GM23338 (cell line): ENCODE data around the gene CCDC6. TPM values are rescaled to one million over a fixed set of nuclear protein-coding genes. Genes with fewer than 3 reads are reported as not detected.

ENCODE experiments used
- ATAC-seq: fragments of 200-7000 bp; cut with Tn5 transposase; 3 replicates; pipeline ENCODE4 v1.9.1; 2020
- DNase-seq: peaks from one replicate; pipeline ENCODE4 v3.0.0-alpha.2; 2015; ENCODE audit warnings: low spot score
- H2AFZ ChIP-seq: fragments of 200-600 bp; sonication (generic); 2 replicates; pipeline ENCODE4 v1.8.0; 2016; ENCODE audit warnings: antibody characterized with exemption, mild to moderate bottlenecking, moderate library complexity
- H3F3A ChIP-seq: fragments of 200-600 bp; sonication (generic); replicated peaks from 2 replicates; pipeline ENCODE4 v1.8.0; 2017; ENCODE audit warnings: antibody characterized with exemption, mixed run types, low read depth
- H3K27ac ChIP-seq: fragments of 200-600 bp; sonication (generic); 2 replicates; pipeline ENCODE4 v1.6.1; 2016; ENCODE audit warnings: low read depth
- H3K27me3 ChIP-seq: fragments of 200-600 bp; sonication (generic); 2 replicates; pipeline ENCODE4 v1.8.0; 2016; ENCODE audit warnings: mild to moderate bottlenecking, mixed run types, moderate library complexity; ENCODE audit not compliant: insufficient read depth
- H3K36me3 ChIP-seq: fragments of 200-600 bp; sonication (generic); 2 replicates; pipeline ENCODE4 v1.8.0; 2016; ENCODE audit warnings: mild to moderate bottlenecking; ENCODE audit not compliant: insufficient read depth
- H3K4me1 ChIP-seq: fragments of 200-600 bp; sonication (generic); 2 replicates; pipeline ENCODE4 v1.8.0; 2016; ENCODE audit warnings: mild to moderate bottlenecking, moderate library complexity; ENCODE audit not compliant: insufficient read depth
- H3K4me2 ChIP-seq: fragments of 200-600 bp; sonication (generic); 2 replicates; pipeline ENCODE4 v1.7.1; 2017; ENCODE audit warnings: mixed run types
- H3K4me3 ChIP-seq: fragments of 200-600 bp; sonication (generic); 2 replicates; pipeline ENCODE4 v1.6.1; 2016; ENCODE audit warnings: mixed run types
- H3K79me2 ChIP-seq: fragments of 200-600 bp; sonication (generic); replicated peaks from 2 replicates; pipeline ENCODE4 v1.8.0; 2017; ENCODE audit warnings: mild to moderate bottlenecking; ENCODE audit not compliant: insufficient read depth
- H3K9me2 ChIP-seq: fragments of 200-600 bp; sonication (generic); 2 replicates; pipeline ENCODE4 v1.8.0; 2017; ENCODE audit not compliant: insufficient read depth
- H4K20me1 ChIP-seq: fragments of 200-600 bp; sonication (generic); replicated peaks from 2 replicates; pipeline ENCODE4 v1.8.0; 2017; ENCODE audit warnings: mild to moderate bottlenecking; ENCODE audit not compliant: insufficient read depth
- H3K27ac Mint-ChIP-seq: 2 replicates; pipeline ENCODE4 v1.8.0; 2020; ENCODE audit warnings: inconsistent platforms, mild to moderate bottlenecking, moderate library complexity, mixed read lengths
- H3K27me3 Mint-ChIP-seq: 3 replicates; pipeline ENCODE4 v1.8.0; 2022; ENCODE audit warnings: low read depth, mild to moderate bottlenecking, moderate library complexity, mixed read lengths, inconsistent platforms; ENCODE audit not compliant: insufficient read depth, poor library complexity
- H3K36me3 Mint-ChIP-seq: 3 replicates; pipeline ENCODE4 v1.8.0; 2021; ENCODE audit warnings: low read depth, mild to moderate bottlenecking, inconsistent platforms, moderate library complexity, mixed read lengths
- H3K4me1 Mint-ChIP-seq: 3 replicates; pipeline ENCODE4 v1.8.0; 2020; ENCODE audit warnings: mild to moderate bottlenecking, inconsistent platforms, mixed read lengths
- H3K4me3 Mint-ChIP-seq: 3 replicates; pipeline ENCODE4 v1.8.0; 2021; ENCODE audit warnings: moderate library complexity, mild to moderate bottlenecking, inconsistent platforms, mixed read lengths
- H3K9me3 Mint-ChIP-seq: 3 replicates; pipeline ENCODE4 v1.8.0; 2020; ENCODE audit warnings: moderate library complexity, mild to moderate bottlenecking, inconsistent platforms, mixed read lengths
- EZH2 ChIP-seq: fragments of 200-600 bp; sonication (generic); IDR thresholded peaks from one replicate; pipeline ENCODE4 v1.8.0; 2017; ENCODE audit warnings: antibody characterized with exemption, mild to moderate bottlenecking, low read depth; ENCODE audit not compliant: unreplicated experiment
- EZH2phosphoT487 ChIP-seq: fragments of 200-600 bp; sonication (generic); IDR thresholded peaks from one replicate; pipeline ENCODE4 v1.8.1; 2018; ENCODE audit warnings: antibody characterized with exemption; ENCODE audit not compliant: unreplicated experiment
- POLR2AphosphoS5 ChIP-seq: IDR thresholded peaks from 2 replicates; pipeline ENCODE4 v1.6.1; 2016; ENCODE audit warnings: antibody characterized with exemption, low read depth
- REST ChIP-seq: IDR thresholded peaks from one replicate; pipeline ENCODE4 v1.6.1; 2018; ENCODE audit warnings: antibody characterized with exemption; ENCODE audit not compliant: unreplicated experiment
- STAT1 ChIP-seq: IDR thresholded peaks from one replicate; pipeline ENCODE4 v1.6.1; 2016; ENCODE audit warnings: antibody characterized with exemption; ENCODE audit not compliant: unreplicated experiment
- ZNF114 ChIP-seq: fragments of 250-450 bp; sonication (Bioruptor Pico); IDR thresholded peaks from 2 replicates; pipeline ENCODE4 v1.5.0; 2020; ENCODE audit warnings: mild to moderate bottlenecking, moderate library complexity
- polyA plus RNA-seq: library from polyadenylated mRNA; unstranded; fragments of >200 nt; fragmentation: Nextera tagmentation; extraction: Ambion mirVana; gene quantifications from 2 replicates; pipeline ENCODE4 v1.2.1, GENCODE V29; 2016
- total RNA-seq: library from RNA; depleted of rRNA; stranded (reverse); fragments of >200 nt; shearing (Covaris generic); gene quantifications from 2 replicates; pipeline ENCODE4 v1.2.3, GENCODE V29; 2014
- TF ChIP-seq, protein P1 (sequence below): IDR thresholded peaks from 2 replicates; pipeline ENCODE4 v1.6.1; 2016; ENCODE audit warnings: antibody characterized with exemption
- TF ChIP-seq, protein P2 (sequence below): fragments of 250-450 bp; sonication (Bioruptor Pico); IDR thresholded peaks from 2 replicates; pipeline ENCODE4 v1.5.0; 2020; ENCODE audit warnings: mild to moderate bottlenecking, moderate library complexity

The CCDC6 gene
- total and polyA plus RNA-seq, 2 experiments from 2014 or later = 32.5 to 66.9 TPM

GRCh38 chr10:59896191-59896590 lies 10.2 kb downstream of the CCDC6 start:
- Histone ChIP-seq H3K4me2 (no peak overlapping the region), H3K79me2 (peaks cover 100% of the 10 kb centered on the region), H3F3A (no peaks in the 10 kb centered on the region), H4K20me1 (peaks cover 78% of the 10 kb centered on the region), H3K4me1 (peaks cover 65% of the 10 kb centered on the region), H2AFZ (no peak overlapping the region), H3K36me3 (no peaks in the 10 kb centered on the region), H3K27me3 (no peaks in the 10 kb centered on the region), H3K27ac (no peak overlapping the region), H3K4me3 (no peak overlapping the region), H3K9me2 (no peaks in the 10 kb centered on the region)
- TF ChIP-seq ZNF114 (CRISPR knock-in tag) (no peak), REST (no peak), POLR2AphosphoS5 (no peak), EZH2phosphoT487 (no peak), EZH2 (no peak), STAT1 (no peak)
- TF ChIP-seq, protein P1, sequence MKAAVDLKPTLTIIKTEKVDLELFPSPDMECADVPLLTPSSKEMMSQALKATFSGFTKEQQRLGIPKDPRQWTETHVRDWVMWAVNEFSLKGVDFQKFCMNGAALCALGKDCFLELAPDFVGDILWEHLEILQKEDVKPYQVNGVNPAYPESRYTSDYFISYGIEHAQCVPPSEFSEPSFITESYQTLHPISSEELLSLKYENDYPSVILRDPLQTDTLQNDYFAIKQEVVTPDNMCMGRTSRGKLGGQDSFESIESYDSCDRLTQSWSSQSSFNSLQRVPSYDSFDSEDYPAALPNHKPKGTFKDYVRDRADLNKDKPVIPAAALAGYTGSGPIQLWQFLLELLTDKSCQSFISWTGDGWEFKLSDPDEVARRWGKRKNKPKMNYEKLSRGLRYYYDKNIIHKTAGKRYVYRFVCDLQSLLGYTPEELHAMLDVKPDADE = no peak
- TF ChIP-seq, protein P2, sequence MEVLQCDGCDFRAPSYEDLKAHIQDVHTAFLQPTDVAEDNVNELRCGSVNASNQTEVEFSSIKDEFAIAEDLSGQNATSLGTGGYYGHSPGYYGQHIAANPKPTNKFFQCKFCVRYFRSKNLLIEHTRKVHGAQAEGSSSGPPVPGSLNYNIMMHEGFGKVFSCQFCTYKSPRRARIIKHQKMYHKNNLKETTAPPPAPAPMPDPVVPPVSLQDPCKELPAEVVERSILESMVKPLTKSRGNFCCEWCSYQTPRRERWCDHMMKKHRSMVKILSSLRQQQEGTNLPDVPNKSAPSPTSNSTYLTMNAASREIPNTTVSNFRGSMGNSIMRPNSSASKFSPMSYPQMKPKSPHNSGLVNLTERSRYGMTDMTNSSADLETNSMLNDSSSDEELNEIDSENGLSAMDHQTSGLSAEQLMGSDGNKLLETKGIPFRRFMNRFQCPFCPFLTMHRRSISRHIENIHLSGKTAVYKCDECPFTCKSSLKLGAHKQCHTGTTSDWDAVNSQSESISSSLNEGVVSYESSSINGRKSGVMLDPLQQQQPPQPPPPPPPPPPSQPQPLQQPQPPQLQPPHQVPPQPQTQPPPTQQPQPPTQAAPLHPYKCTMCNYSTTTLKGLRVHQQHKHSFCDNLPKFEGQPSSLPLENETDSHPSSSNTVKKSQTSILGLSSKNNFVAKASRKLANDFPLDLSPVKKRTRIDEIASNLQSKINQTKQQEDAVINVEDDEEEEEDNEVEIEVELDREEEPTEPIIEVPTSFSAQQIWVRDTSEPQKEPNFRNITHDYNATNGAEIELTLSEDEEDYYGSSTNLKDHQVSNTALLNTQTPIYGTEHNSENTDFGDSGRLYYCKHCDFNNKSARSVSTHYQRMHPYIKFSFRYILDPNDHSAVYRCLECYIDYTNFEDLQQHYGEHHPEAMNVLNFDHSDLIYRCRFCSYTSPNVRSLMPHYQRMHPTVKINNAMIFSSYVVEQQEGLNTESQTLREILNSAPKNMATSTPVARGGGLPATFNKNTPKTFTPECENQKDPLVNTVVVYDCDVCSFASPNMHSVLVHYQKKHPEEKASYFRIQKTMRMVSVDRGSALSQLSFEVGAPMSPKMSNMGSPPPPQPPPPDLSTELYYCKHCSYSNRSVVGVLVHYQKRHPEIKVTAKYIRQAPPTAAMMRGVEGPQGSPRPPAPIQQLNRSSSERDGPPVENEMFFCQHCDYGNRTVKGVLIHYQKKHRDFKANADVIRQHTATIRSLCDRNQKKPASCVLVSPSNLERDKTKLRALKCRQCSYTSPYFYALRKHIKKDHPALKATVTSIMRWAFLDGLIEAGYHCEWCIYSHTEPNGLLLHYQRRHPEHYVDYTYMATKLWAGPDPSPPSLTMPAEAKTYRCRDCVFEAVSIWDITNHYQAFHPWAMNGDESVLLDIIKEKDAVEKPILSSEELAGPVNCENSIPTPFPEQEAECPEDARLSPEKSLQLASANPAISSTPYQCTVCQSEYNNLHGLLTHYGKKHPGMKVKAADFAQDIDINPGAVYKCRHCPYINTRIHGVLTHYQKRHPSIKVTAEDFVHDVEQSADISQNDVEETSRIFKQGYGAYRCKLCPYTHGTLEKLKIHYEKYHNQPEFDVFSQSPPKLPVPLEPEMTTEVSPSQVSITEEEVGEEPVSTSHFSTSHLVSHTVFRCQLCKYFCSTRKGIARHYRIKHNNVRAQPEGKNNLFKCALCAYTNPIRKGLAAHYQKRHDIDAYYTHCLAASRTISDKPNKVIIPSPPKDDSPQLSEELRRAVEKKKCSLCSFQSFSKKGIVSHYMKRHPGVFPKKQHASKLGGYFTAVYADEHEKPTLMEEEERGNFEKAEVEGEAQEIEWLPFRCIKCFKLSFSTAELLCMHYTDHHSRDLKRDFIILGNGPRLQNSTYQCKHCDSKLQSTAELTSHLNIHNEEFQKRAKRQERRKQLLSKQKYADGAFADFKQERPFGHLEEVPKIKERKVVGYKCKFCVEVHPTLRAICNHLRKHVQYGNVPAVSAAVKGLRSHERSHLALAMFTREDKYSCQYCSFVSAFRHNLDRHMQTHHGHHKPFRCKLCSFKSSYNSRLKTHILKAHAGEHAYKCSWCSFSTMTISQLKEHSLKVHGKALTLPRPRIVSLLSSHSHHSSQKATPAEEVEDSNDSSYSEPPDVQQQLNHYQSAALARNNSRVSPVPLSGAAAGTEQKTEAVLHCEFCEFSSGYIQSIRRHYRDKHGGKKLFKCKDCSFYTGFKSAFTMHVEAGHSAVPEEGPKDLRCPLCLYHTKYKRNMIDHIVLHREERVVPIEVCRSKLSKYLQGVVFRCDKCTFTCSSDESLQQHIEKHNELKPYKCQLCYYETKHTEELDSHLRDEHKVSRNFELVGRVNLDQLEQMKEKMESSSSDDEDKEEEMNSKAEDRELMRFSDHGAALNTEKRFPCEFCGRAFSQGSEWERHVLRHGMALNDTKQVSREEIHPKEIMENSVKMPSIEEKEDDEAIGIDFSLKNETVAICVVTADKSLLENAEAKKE (CRISPR knock-in tag) = no peak
- Mint-ChIP-seq H3K27me3 (peaks cover 3% of the 10 kb centered on the region), H3K4me3 (no peak overlapping the region), H3K4me1 (peaks cover 79% of the 10 kb centered on the region), H3K36me3 (peaks cover 6% of the 10 kb centered on the region; the same call in 2 of the 3 replicates), H3K27ac (no peak overlapping the region), H3K9me3 (no peaks in the 10 kb centered on the region)
- DNase-seq = no peak
- no peak for ATAC-seq
